Stimulated activated CD4-positive, alpha-beta T cell treated with anti-CD3 and anti-CD28 coated beads, TNF-alpha, amount 100 ng/mL, for 1 hour (primary cell): ENCODE data around the gene LENEP.

Experiments
- DNase-seq, 3 donors: peaks; one replicate each; pipeline ENCODE4 v3.0.0-alpha.2; 2020; ENCODE audit warnings: low read depth in 3 of 3, low spot score in 1 of 3

LENEP gene

DNA sequence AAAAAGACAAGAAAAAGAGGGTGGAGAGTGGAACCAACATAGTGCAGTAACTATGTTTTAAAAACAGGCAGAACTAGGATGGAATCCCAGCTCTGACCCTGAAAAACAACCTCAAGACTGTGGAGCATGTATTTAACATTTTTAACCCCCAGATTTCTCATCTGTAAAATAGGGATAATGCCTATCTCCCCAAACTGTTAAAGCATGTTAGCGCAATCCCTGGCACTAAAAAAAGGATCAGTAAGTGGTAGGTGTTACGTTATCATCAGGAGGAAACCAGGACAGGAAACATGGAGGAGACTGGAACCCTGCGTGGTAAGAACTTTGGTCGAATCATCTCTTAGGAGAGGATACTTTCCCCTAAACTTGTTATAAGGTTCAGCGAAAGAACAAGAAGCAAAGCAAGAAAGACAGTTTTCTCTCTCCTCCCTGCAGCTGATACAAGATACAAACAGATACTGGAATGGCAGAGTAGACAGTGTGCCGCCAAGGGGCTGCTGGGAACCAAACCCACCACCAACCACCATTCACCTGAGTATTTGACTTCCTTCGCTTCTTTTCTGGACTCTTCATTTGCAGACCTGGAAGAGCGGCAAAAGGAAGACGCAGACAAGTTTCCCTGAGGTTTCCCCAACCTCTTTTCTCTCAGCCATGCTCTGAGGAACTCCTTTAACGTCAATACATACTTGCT lies 32.8 kb upstream of the LENEP start:
- no peak for DNase-seq

- DNase-seq, result peak; percentile 45 to 69 (median 55)
Observed at GRCh38 chr1:154961207-154962155, 31.9 kb upstream of the LENEP start, which contains the start of gene PYGO2. Gene PYGO2 (minus strand): TSS chr1:154961782. CDS start chr1:154961576, 206 bp downstream.

DNA sequence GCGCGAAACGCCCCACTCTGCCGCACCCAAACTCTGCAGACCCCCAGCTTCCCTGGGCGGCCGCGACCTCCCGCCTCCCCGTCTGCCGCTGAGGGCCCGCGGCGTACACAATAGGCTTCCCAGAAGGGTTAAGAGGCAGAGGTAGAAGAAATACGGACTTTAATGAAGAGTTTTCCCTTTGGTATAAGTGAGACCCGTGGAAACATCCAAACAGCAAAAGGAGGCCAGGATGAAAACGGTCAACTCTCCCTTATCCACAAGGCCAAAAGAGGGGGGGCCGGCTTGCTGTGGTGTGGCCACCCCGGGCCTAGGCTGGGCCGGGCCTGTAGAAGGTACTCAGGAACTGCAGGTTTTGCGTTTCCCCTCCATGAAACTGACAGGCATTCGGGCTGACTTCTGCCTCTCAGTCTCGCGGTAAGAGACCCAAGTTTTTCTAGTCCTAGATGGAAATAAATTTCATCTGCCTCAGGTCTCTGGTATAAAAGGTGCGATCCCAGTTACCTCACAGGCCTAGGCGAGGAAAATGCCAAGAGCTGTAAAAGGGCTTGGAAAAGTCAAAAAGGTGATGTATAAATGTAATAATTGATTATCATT lies 31.1 kb upstream of the LENEP start:
- no peak for DNase-seq

DNA sequence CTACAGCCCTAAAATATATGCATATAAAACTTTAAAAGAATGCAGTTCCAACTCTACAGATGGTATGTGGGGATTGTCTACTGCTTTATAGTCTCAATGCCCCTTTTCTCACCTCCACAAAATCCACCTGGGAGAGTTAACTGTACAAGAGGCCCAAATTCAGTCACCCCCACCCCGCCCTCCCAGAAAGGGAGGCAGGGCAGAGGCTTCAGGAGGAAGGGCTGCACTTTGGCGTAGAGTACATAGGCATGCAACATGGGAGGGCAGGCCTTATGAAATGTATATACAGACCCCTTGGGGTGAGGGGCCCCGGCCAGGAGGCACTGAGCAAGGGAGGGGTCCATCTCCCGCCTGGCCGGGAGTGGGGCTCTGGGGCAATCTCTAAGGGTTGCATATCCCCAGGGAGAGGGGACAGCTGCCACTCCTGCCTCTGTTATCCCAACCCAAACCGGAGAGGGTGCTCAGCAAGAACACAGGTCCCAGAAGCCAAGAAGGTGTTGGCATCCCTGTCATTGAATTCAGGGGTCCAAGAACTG lies 30.5 kb upstream of the LENEP start:
- DNase-seq, result no peak

GRCh38 chr1:154963643-154964042 lies 29.7 kb upstream of the LENEP start:
- no peak for DNase-seq

GRCh38 chr1:154964359-154964758 lies 29.0 kb upstream of the LENEP start:
- DNase-seq, result no peak

DNA sequence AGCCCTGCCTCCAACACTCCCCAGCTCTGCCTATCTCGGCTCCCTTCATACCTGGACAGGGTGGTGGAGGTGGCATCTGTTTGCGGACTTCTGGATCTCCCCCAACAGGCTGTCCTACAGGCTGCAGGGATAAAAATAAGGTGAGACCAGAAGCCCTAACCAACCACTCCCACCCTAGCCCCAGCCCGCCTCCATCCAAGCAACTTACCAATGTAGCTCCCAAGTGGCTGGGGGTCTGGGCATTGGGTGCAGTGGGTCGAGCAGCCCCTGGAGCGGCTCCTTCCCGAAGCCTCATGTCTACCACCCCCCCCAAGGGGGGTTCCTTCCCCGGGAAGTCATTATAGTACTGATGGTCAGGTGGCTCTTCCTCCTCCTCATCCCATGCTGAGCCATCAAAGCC lies 27.3 kb upstream of the LENEP start:
- DNase-seq, result no peak

DNA sequence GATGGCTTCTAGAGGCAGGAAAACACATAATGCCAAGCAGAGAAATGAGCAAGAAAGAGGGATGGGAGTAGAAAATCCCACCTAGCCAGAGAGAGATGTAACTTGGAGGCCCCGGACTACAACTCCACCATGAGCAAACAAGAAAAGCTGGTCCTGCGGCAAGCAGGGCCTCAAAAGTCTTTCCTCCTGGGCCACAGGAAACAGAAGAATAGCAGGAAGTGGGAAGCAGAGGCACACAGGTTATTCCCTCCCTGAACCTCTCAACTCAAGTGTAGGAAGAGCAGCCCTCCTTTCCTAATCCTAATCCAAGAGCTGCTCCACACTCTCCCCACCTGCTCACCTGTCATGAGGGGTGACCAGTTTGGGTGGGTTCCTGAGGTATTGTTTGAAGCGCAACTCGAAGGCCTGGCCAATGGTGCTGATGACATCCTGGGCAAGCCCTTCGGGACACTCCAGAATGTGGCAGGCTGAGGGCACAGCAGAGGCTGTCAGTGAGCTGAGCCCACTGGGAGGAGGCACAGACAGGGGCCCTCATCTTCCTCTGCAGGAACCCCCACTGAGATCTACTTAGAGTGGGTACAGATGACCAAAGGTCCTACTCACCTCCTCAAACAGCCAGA lies 25.9 kb upstream of the LENEP start:
- no peak for DNase-seq

DNA sequence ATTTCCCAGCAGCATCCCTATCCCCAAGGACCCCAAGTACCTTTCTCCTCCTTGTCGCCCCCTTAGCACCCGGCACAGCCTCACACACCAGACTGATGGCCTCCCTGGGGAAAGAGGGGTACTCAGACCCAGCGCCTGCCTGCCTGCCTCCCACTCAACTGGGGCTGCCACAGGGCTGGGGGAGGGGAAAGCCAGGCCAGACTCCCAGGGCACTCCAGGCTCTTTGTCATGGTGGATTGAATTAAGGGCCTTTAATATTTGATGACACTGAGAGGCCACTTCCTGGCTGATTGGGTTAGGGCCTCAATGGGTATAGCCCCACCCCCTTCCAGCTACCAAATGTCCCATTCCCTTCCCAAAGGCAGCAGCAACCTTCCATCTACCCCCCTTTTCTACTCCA lies 24.7 kb upstream of the LENEP start:
- no peak for DNase-seq

DNA sequence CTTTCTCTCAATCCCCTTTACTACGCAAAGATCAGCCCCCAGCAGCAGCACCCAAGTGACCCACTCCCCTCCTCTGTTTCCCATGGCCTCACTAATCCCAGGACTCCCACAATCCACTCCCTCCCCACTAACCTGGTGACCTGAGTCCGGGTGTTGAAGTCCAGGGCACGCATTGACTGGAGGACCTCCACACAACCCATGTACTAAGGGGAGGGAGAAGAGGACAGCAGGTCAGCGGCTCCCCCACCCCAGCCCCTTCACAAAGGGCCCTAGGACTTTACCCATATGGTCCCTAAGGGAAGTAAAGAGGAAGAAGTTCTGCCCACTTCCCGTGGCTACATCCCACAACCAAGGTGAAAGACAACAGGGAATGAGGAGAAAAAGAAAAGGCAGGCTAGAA lies 24.1 kb upstream of the LENEP start:
- DNase-seq, result no peak

GRCh38 chr1:154969860-154970452 lies 23.4 kb upstream of the LENEP start:
- DNase-seq, result no peak

- DNase-seq, result peak in 1 of 3 donors; percentile 25
Observed at GRCh38 chr1:154970631-154971340, 22.6 kb upstream of the LENEP start, which contains the start of gene SHC1. Gene SHC1 (minus strand): TSS chr1:154970747. CDS start chr1:154970526, 221 bp downstream.

DNA sequence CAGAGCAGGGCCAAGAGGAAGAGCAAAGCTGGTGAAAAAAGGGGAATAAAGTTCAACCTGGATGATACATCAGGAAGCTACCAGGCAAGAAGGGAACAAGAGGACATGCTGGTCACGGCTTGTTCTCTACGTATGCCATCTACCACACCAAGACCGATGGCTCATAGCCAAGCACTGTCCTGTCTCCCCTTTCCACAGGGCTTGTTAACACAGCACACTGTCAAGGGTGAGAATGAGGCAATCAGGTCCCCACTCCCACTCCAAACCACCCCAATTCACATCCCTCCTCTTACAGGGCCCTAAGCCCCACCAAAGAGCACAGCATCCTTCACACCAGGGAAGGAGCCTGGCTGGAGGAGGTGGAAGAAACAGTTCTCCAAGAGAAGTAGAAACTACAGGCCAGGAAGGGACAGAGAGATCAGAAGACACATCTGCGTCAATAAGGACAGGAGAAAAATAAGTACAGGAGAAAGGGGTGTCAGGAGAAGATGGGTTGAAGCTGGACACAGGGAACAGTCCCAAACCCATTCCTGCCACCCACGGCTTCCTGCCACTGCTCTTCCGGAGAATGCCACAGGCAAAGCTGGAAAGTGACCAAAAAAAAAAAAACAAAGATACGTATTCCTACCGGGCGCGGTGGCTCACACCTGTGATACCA lies 21.9 kb upstream of the LENEP start:
- DNase-seq, result no peak

GRCh38 chr1:154972213-154972516 lies 21.2 kb upstream of the LENEP start:
- DNase-seq, result no peak

DNA sequence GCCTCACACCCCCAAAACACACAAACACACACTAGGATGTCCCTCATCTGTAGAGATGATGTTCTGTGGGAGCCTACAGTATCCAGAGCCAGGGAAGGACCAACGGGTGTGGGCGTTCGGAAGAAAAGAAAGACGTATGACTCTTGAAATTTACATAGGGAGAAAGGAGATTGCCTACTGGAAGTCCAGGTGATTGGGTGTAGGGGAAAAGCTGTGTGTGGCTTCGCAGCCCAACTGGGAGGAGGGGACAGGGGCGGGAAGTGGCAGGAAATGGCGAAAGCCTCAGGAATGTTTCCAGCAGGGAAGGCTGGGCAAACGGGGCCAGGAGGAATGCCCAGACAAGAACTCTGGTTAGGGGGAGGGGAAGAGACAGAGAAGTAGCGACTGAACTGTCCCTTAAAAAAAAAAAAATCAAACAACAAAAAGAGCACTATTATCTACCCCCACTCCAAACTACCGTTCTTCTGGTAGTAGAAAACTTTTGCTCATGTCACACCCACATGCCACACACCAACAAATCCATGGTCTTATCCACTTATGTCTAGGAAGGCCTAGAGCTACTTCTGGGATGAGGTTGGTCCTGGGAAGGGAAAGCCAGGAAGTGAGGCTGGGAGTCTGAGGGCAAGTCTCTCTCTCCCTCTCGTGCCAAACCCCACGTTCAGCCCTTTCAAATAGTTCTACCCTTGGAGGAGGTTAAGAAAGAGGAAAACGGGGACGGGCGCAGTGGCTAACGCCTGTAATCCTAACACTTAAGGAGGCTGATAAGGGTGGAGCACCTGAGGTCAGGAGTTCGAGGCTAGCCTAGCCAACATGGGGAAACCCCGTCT lies 20.7 kb upstream of the LENEP start:
- DNase-seq, result no peak

DNA sequence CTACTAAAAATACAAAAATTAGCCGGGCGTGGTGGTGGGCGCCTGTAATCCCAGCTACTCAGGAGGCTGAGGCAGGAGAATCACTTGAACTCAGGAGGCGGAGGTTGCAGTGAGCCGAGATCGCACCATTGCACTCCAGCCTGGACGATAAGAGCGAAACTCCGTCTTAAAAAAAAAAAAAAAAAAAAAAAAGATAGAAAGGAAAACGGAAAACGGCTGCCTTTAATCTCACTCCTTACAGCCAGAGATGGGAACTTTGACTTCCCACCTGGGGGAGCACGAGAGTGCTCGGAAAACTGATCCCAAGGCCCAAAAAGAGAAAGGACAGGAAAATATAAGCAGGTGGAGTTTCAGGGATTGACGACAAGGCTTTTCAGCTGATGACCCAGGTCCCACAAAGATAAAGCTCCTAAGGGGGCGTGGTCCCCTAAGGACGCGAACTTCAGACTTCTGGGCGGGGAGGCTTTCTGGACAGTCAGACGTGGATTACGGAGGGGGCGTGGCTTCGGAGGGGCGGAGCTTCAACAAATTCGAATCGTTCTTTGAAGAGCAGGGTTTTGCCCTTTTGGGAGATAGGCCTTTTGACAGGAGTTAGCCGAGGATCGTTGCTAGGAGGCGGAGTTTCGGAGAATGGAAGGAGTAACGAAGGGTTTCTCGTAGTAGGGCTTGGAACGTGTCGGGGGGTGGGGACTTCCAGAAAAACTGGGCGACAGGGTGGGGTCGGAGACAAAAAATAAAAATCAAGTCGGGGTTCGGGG lies 19.9 kb upstream of the LENEP start:
- peak; percentile 67 to 87 (median 78) for DNase-seq

GRCh38 chr1:154974102-154974807 lies 19.1 kb upstream of the LENEP start, which contains the start of gene CKS1B:
Gene CKS1B (plus strand): TSS chr1:154974681. CDS start chr1:154974746, 65 bp downstream.
- peak; percentile 86 to 93 (median 93) for DNase-seq
